ENCODE results near the gene NSUN3.

The NSUN3 gene

GRCh38 chr3:94132777-94133176, 69.9 kb downstream of the NSUN3 start:
- no peak for DNase-seq

- DNase-seq, result no peak
Measured at GRCh38 chr3:94136133-94136532, 73.3 kb downstream of the NSUN3 start.

GRCh38 chr3:94137377-94137776, 74.5 kb downstream of the NSUN3 start:
- DNase-seq, result no peak

- no peak for DNase-seq
Measured at GRCh38 chr3:94146455-94146854, 83.6 kb downstream of the NSUN3 start.

GRCh38 chr3:94147012-94147411, 84.2 kb downstream of the NSUN3 start:
- DNase-seq, result no peak

GRCh38 chr3:94150113-94150512, 87.3 kb downstream of the NSUN3 start:
- no peak for DNase-seq

GRCh38 chr3:94156626-94157025, 93.8 kb downstream of the NSUN3 start:
- DNase-seq, result no peak

GRCh38 chr3:94158512-94158911, 95.7 kb downstream of the NSUN3 start:
- DNase-seq, result no peak

- DNase-seq, result no peak
Measured at GRCh38 chr3:94159062-94159828, 96.4 kb downstream of the NSUN3 start.

GRCh38 chr3:94162700-94163099, 99.8 kb downstream of the NSUN3 start:
- DNase-seq, result no peak

- DNase-seq, result no peak
Measured at GRCh38 chr3:94167346-94167745, 104.5 kb downstream of the NSUN3 start.

GRCh38 chr3:94167796-94168195, 104.9 kb downstream of the NSUN3 start:
- DNase-seq, result no peak

GRCh38 chr3:94171954-94172353, 109.1 kb downstream of the NSUN3 start:
- DNase-seq, result no peak

- no peak for DNase-seq
Measured at GRCh38 chr3:94172695-94173310, 109.9 kb downstream of the NSUN3 start.

- no peak for DNase-seq
Measured at GRCh38 chr3:94173673-94174434, 111.0 kb downstream of the NSUN3 start.

- no peak for DNase-seq
Measured at GRCh38 chr3:94175677-94176076, 112.8 kb downstream of the NSUN3 start.

- DNase-seq, result no peak
Measured at GRCh38 chr3:94176988-94177745, 114.3 kb downstream of the NSUN3 start.

Measured in CD4-positive, alpha-beta T cell treated with Interleukin-21 for 1 hour (primary cell).